Muscle layer of colon (tissue), 2 donors: Measurements from ENCODE around the gene ERCC8.

Source experiments
- H3K27ac ChIP-seq: one replicate; pipeline ENCODE4 v1.7.0; 2013; ENCODE audit warnings: low read depth, mild to moderate bottlenecking, low read length, moderate library complexity
- H3K27me3 ChIP-seq, 2 donors: one replicate each; pipeline ENCODE4 v1.7.0; 2013; ENCODE audit warnings: low read length in 2 of 2, mild to moderate bottlenecking in 2 of 2; ENCODE audit not compliant: insufficient read depth in 2 of 2, control insufficient read depth in 1 of 2
- H3K36me3 ChIP-seq: one replicate; pipeline ENCODE4 v1.7.0; 2013; ENCODE audit warnings: mild to moderate bottlenecking, low read length; ENCODE audit not compliant: insufficient read depth
- H3K4me1 ChIP-seq: one replicate; pipeline ENCODE4 v1.7.0; 2013; ENCODE audit warnings: mild to moderate bottlenecking, low read length; ENCODE audit not compliant: insufficient read depth
- H3K4me3 ChIP-seq, 2 donors: one replicate each; pipeline ENCODE4 v1.7.0; 2013; ENCODE audit warnings: low read length in 2 of 2, low read depth in 1 of 2, mild to moderate bottlenecking in 1 of 2, moderate library complexity in 1 of 2
- H3K9ac ChIP-seq: one replicate; pipeline ENCODE4 v1.7.0; 2013; ENCODE audit warnings: low read length
- H3K9me3 ChIP-seq: one replicate; pipeline ENCODE4 v1.7.0; 2013; ENCODE audit warnings: mild to moderate bottlenecking, low read length
- donor health status: abdominal sarcoma.
- donor health status: Adenocarcinoma of cecum.

The ERCC8 gene

GRCh38 chr5:60835554-60835953 lies 109.3 kb downstream of the ERCC8 start:
- Histone ChIP-seq H3K4me3 (no peak overlapping the region), H3K27ac (no peak overlapping the region), H3K36me3 (no peaks in the 10 kb centered on the region), H3K9me3 (no peaks in the 10 kb centered on the region), H3K9ac (no peak overlapping the region), H3K27me3 (peaks cover 0 to 8% of the 10 kb centered on the region in 2 donors), H3K4me1 (no peaks in the 10 kb centered on the region)

DNA sequence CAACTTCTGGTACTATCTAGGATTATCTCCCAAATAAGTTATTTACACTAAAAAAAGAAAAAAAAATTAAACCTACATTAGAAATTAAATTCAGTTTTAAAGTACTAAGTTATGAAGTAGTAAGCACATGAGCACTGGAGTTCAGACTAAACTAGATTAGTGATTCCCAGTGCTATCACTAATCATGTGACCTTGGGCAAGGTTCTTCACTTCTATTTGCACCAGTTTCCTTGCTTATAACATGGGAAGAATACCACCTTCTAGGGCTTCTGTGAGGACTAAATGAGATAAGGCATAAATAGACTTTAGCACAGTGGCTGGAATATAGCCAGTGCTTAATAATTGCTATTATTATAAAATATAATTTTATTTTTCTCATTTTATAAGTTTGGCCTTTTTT lies 111.3 kb downstream of the ERCC8 start:
- Histone ChIP-seq H3K36me3 (no peaks in the 10 kb centered on the region), H3K27ac (no peak overlapping the region), H3K4me3 (no peak overlapping the region), H3K4me1 (no peaks in the 10 kb centered on the region), H3K27me3 (no peaks in the 10 kb centered on the region), H3K9ac (no peak overlapping the region), H3K9me3 (no peaks in the 10 kb centered on the region)

- Histone ChIP-seq H3K9me3 (no peaks in the 10 kb centered on the region), H3K4me1 (no peaks in the 10 kb centered on the region), H3K9ac (no peak overlapping the region), H3K36me3 (no peaks in the 10 kb centered on the region), H3K4me3 (no peak overlapping the region), H3K27ac (no peak overlapping the region), H3K27me3 (no peaks in the 10 kb centered on the region)
These were observed 114.2 kb downstream of the ERCC8 start for GRCh38 chr5:60830581-60831127.

DNA sequence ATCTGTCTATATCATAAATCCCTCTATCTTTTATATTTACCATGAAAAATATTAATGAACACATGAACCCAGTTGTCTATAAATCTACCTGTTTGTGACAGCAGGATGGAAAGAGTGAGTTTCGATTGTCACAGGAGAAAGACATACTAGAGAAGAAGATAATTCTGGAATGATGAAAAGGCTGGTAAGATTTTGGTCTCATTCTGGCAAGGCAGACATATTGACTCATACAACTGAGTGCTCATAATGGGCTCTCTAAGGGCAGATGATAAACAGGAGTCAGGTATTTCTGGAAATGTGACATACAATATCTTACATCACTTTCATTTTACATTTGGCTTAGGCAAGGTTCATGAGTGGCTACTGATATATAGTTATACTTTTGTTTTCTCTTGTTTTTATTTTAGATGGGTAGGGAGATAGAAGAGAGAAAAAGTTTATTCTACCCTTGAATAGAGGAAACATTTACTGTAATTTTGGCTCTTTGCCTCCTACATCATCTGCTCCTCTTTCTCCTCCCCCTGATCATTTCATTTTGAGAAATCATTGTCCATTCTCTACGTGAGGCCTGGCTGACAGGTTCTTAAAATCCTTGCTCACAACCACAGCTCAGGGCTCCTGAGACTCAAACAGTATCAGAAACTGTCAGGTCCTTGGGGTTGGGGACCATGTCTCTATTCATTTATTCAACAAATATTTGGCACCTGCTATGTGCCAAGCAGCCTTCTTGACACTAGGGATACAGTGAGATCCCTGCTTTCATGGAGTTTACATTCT lies 115.2 kb downstream of the ERCC8 start:
- H3K4me1 ChIP-seq: no peaks in the 10 kb centered on the region
- no peak overlapping the region for H3K27ac ChIP-seq
- H3K9me3 ChIP-seq: no peaks in the 10 kb centered on the region
- H3K27me3 ChIP-seq: no peaks in the 10 kb centered on the region
- no peak overlapping the region for H3K4me3 ChIP-seq
- H3K9ac ChIP-seq: no peak overlapping the region
- no peaks in the 10 kb centered on the region for H3K36me3 ChIP-seq

DNA sequence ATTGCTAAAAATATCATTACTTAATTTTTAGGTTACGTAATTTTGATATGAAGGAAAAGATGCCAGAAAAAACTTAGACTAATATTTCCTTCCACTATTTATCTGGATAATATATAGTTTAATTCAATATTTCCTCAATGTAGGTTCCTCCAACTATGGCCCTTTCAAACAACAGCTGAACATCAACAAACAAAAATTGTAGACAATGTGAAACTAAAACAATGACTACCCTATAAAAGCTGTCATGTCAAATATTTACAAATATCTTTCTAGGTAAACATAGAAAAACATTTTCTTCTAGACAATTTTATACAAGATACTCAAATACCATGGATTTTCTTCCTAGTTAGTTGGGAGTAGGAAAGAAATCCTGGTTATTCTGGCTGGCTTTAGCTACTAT lies 117.7 kb downstream of the ERCC8 start:
- Histone ChIP-seq H3K4me1 (no peaks in the 10 kb centered on the region), H3K27me3 (no peaks in the 10 kb centered on the region), H3K27ac (no peak overlapping the region), H3K9me3 (no peaks in the 10 kb centered on the region), H3K4me3 (no peak overlapping the region), H3K36me3 (no peaks in the 10 kb centered on the region), H3K9ac (no peak overlapping the region)

GRCh38 chr5:60826653-60827052 lies 118.2 kb downstream of the ERCC8 start:
- no peaks in the 10 kb centered on the region for H3K4me1 ChIP-seq
- no peaks in the 10 kb centered on the region for H3K9me3 ChIP-seq
- H3K9ac ChIP-seq: no peak overlapping the region
- H3K4me3 ChIP-seq: no peak overlapping the region
- no peaks in the 10 kb centered on the region for H3K27me3 ChIP-seq
- H3K36me3 ChIP-seq: no peaks in the 10 kb centered on the region
- H3K27ac ChIP-seq: no peak overlapping the region
